Bronchial epithelial cell (primary cell): ENCODE measurements around the gene MGMT. TPM values are rescaled to one million over a fixed set of nuclear protein-coding genes. Genes with fewer than 3 reads are reported as not detected.

Experiments
- DNase-seq: peaks from one replicate; pipeline ENCODE4 v3.0.0-alpha.2; 2010; ENCODE audit warnings: low read depth
- FAIRE-seq: peaks from 2 replicates; lab custom pipeline; 2011; peaks lifted over from hg19 to GRCh38; lab: Jason Lieb, UNC
- H3K27me3 ChIP-seq: 2 replicates; pipeline ENCODE4 v1.5.1; 2011; ENCODE audit warnings: low read length; ENCODE audit not compliant: control insufficient read depth, insufficient read depth
- H3K36me3 ChIP-seq: 2 replicates; pipeline ENCODE4 v1.5.1; 2011; ENCODE audit warnings: low read length; ENCODE audit not compliant: control insufficient read depth, insufficient read depth
- H3K4me3 ChIP-seq: 2 replicates; pipeline ENCODE4 v1.5.1; 2011; ENCODE audit warnings: mild to moderate bottlenecking, low read depth, low read length, control low read depth
- CTCF ChIP-seq: IDR thresholded peaks from 2 replicates; pipeline ENCODE4 v1.5.1; 2011; ENCODE audit warnings: mild to moderate bottlenecking, moderate library complexity, low read length, control low read depth, inconsistent platforms; ENCODE audit not compliant: insufficient read depth, severe bottlenecking
- total RNA-seq: library from RNA; depleted of rRNA; stranded (reverse); fragments of >200 nt; gene quantifications from 2 replicates; pipeline ENCODE4 v1.2.1, GENCODE V29; 2014

The MGMT gene
- total RNA-seq, 1 donor from 2014 or later = 19.7 TPM

GRCh38 chr10:129712000-129712399 is 245.0 kb downstream of the MGMT start:
- Histone ChIP-seq H3K4me3 (no peak overlapping the region), H3K27me3 (no peaks in the 10 kb centered on the region), H3K36me3 (no peaks in the 10 kb centered on the region)
- no peak for TF ChIP-seq CTCF
- DNase-seq (no peak), FAIRE-seq (no peak)

- no peaks in the 10 kb centered on the region for H3K27me3 ChIP-seq
- no peak for DNase-seq
- no peak overlapping the region for H3K4me3 ChIP-seq
- FAIRE-seq = no peak
- no peak for TF ChIP-seq CTCF
- no peaks in the 10 kb centered on the region for H3K36me3 ChIP-seq
These were observed 246.7 kb downstream of the MGMT start for GRCh38 chr10:129713659-129714265.

GRCh38 chr10:129715805-129716204 is 248.8 kb downstream of the MGMT start:
- H3K36me3 ChIP-seq = no peaks in the 10 kb centered on the region
- DNase-seq (no peak), FAIRE-seq (no peak)
- no peaks in the 10 kb centered on the region for H3K27me3 ChIP-seq
- H3K4me3 ChIP-seq = no peak overlapping the region
- no peak for TF ChIP-seq CTCF

- Histone ChIP-seq H3K36me3 (no peaks in the 10 kb centered on the region), H3K4me3 (no peak overlapping the region), H3K27me3 (no peaks in the 10 kb centered on the region)
- FAIRE-seq (no peak), DNase-seq (no peak)
- TF ChIP-seq CTCF = no peak
These were observed 249.2 kb downstream of the MGMT start for GRCh38 chr10:129716211-129716681.

- Histone ChIP-seq H3K36me3 (no peaks in the 10 kb centered on the region), H3K4me3 (no peak overlapping the region), H3K27me3 (no peaks in the 10 kb centered on the region)
- no peak for DNase-seq
- TF ChIP-seq CTCF = no peak
- FAIRE-seq = no peak
These were observed 249.8 kb downstream of the MGMT start for GRCh38 chr10:129716881-129717280.
